ENCODE results near the gene CAMKV. TPM values are rescaled to one million over a fixed set of nuclear protein-coding genes. Genes with fewer than 3 reads are reported as not detected.

Gene CAMKV
- total and polyA plus RNA-seq, 12 donors: 0.27 to 1.5 (median 0.65) TPM; not detected in 4

Small RNA genes lying within 50 kb of the gene (small RNA-seq; reads per million reads assigned to genes)
- 0 reads per million in 2 donors for gene RN7SL217P

Other genes with a start within 250 kb of the CAMKV start
- 100 to 1,000 TPM in 7 of 9 donors, 10 to 100 TPM in 2; 86.6 to 166 (median 128) TPM for gene APEH, start 195.6 kb downstream of the CAMKV start, total RNA-seq
- 100 to 1,000 TPM in 1 of 3 donors, 10 to 100 TPM in 2; 36.5 to 124 (median 45.9) TPM for gene APEH, start 195.6 kb downstream of the CAMKV start, polyA plus RNA-seq
- gene MST1, start 180.4 kb downstream of the CAMKV start, total RNA-seq: 10 to 100 TPM; 13.4 to 92.0 (median 45.0) TPM
- gene MST1, start 180.4 kb downstream of the CAMKV start, polyA plus RNA-seq: 100 to 1,000 TPM in 2 of 3 donors, 1 to 10 TPM in 1; 7.5 to 241 (median 240) TPM
- gene RNF123, start 180.3 kb downstream of the CAMKV start, total RNA-seq: 10 to 100 TPM; 19.5 to 62.3 (median 37.3) TPM
- 10 to 100 TPM; 35.1 to 59.6 (median 48.8) TPM for gene RNF123, start 180.3 kb downstream of the CAMKV start, polyA plus RNA-seq
- gene AMIGO3, start 150.2 kb downstream of the CAMKV start, total RNA-seq: 1 to 10 TPM in 3 of 9 donors, under 1 TPM in 3, not detected in 3; 0.28 to 1.3 (median 0.79) TPM
- 1 to 10 TPM in 2 of 3 donors, not detected in 1; 2.2 to 3.0 TPM for gene AMIGO3, start 150.2 kb downstream of the CAMKV start, polyA plus RNA-seq
- 100 to 1,000 TPM in 1 of 9 donors, 10 to 100 TPM in 8; 22.3 to 141 (median 30.4) TPM for gene GMPPB, start 146.0 kb downstream of the CAMKV start, total RNA-seq
- 10 to 100 TPM; 11.2 to 38.5 (median 20.2) TPM for gene GMPPB, start 146.0 kb downstream of the CAMKV start, polyA plus RNA-seq
- gene IP6K1, start 83.4 kb downstream of the CAMKV start, total RNA-seq: 10 to 100 TPM; 25.6 to 73.9 (median 50.9) TPM
- gene IP6K1, start 83.4 kb downstream of the CAMKV start, polyA plus RNA-seq: 10 to 100 TPM; 12.3 to 29.5 (median 14.2) TPM
- gene CDHR4, start 70.0 kb downstream of the CAMKV start, total RNA-seq: under 1 TPM in 2 of 9 donors, not detected in 7; 0.23 to 0.25 TPM
- under 1 TPM in 1 of 3 donors, not detected in 2; 0.17 TPM for gene CDHR4, start 70.0 kb downstream of the CAMKV start, polyA plus RNA-seq
- 1 to 10 TPM; 1.8 to 5.5 (median 3.1) TPM for gene INKA1, start 66.6 kb downstream of the CAMKV start, total RNA-seq
- gene INKA1, start 66.6 kb downstream of the CAMKV start, polyA plus RNA-seq: 10 to 100 TPM in 1 of 3 donors, 1 to 10 TPM in 1, under 1 TPM in 1; 0.35 to 15.2 (median 6.3) TPM
- 100 to 1,000 TPM in 1 of 9 donors, 10 to 100 TPM in 8; 27.8 to 102 (median 52.3) TPM for gene UBA7, start 56.0 kb downstream of the CAMKV start, total RNA-seq
- 100 to 1,000 TPM in 2 of 3 donors, 10 to 100 TPM in 1; 17.5 to 232 (median 136) TPM for gene UBA7, start 56.0 kb downstream of the CAMKV start, polyA plus RNA-seq
- 1 to 10 TPM in 8 of 9 donors, under 1 TPM in 1; 0.60 to 6.9 (median 2.3) TPM for gene TRAIP, start 13.3 kb downstream of the CAMKV start, total RNA-seq
- 1 to 10 TPM; 2.1 to 3.3 (median 2.2) TPM for gene TRAIP, start 13.3 kb downstream of the CAMKV start, polyA plus RNA-seq
- gene MST1R, start 34.0 kb upstream of the CAMKV start, total RNA-seq: 1 to 10 TPM in 1 of 9 donors, under 1 TPM in 7, not detected in 1; 0.33 to 1.2 (median 0.60) TPM
- gene MST1R, start 34.0 kb upstream of the CAMKV start, polyA plus RNA-seq: 1 to 10 TPM in 2 of 3 donors, under 1 TPM in 1; 0.18 to 2.5 (median 2.0) TPM
- 10 to 100 TPM; 11.5 to 21.9 (median 14.6) TPM for gene MON1A, start 59.9 kb upstream of the CAMKV start, total RNA-seq
- 10 to 100 TPM; 10.6 to 14.2 (median 12.9) TPM for gene MON1A, start 59.9 kb upstream of the CAMKV start, polyA plus RNA-seq
- gene RBM6, start 70.2 kb upstream of the CAMKV start, total RNA-seq: 100 to 1,000 TPM in 3 of 9 donors, 10 to 100 TPM in 6; 34.8 to 129 (median 70.4) TPM
- 100 to 1,000 TPM in 2 of 3 donors, 10 to 100 TPM in 1; 54.6 to 700 (median 224) TPM for gene RBM6, start 70.2 kb upstream of the CAMKV start, polyA plus RNA-seq
- gene RBM5, start 219.0 kb upstream of the CAMKV start, total RNA-seq: 100 to 1,000 TPM in 7 of 9 donors, 10 to 100 TPM in 2; 51.9 to 224 (median 118) TPM
- gene RBM5, start 219.0 kb upstream of the CAMKV start, polyA plus RNA-seq: 100 to 1,000 TPM; 108 to 152 (median 110) TPM